ENCODE measurements around the gene DDB1.

DDB1 gene

GRCh38 chr11:61334434-61335354, 1.8 kb upstream of the DDB1 start:
- peak; percentile 29 for DNase-seq

DNA sequence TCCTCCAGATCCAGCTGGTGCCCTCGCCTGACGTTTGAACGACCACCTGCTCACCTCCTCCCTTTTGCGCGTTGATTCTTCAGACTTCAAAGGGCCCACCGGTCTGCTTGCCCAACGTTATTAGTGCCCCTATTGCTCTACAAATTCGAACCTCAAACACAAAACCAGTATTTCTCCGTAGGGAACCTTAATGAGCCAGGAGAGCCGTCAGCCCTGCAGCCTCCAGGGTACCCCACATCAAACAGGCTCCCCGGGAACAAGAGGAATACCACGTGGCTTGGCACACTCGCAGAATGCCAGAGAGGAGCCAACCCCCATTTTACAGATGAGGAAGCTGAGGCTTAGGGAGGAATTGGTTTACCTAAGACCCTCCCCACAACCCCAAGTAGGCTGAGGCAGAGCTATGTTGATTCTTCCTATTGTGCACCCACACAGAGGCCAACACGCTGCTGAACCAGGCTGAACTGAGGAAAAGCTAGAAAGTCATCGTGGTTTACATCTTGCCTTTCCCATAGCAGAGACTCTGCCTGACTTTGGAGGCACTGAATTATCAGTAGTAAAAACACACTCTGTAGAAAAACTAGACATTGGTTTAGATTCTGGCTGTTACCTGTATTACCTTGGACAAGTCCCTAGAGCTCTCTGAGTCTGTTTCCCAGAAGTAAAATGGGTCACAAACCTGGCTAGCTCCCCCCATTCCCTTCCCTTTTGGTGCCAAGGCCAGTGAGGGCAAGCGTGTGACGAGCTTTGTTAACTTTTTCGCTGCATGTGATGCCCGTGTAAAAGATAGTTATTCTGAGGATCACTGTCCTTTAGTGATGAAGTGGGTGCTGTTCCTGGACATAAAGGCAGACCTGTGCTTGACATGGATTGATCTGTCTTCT, 887 bp upstream of the DDB1 start:
- DNase-seq: peak; percentile 69

- DNase-seq: peak; percentile 50
Observed at GRCh38 chr11:61332281-61332796, 566 bp downstream of the DDB1 start.

DNA sequence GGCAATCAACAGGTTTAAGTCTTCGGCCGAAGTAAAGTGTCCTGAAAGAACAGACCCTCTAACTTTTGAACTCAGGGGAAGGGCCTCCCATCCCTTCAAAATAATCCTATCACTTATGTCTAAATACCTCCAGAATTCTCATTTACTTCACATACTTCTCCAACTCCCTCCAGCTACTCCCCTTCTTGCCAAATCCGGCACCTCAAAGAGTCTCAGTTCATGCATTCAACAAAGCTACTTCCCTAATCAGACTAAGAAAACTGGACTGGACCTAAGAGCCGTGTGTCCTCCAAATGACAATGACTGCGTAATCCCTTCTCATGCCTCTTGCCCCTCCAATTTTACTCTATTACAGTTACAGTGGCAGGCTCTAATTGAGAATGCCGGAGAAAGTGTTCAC, 1.3 kb downstream of the DDB1 start:
- DNase-seq: peak; percentile 48

DNA sequence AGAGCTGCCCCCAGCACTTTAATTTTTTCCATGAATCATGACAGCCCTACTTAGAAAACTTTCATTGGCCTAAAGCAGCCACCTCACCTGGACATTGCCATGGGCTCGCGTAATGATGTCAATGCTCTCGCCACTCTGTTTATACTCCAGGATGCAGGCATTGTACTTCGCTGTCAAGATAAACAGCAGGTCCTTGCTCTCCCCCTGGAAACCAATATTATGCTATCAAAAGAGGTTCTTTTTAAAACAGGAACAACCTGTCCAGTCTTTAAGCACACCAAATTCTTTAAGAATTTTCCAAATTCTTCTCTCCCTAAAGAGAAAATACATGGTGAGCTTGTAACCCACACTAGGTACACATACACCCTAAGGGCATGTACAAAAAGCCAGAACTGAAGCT, 3.0 kb downstream of the DDB1 start:
- DNase-seq: no peak

DNA sequence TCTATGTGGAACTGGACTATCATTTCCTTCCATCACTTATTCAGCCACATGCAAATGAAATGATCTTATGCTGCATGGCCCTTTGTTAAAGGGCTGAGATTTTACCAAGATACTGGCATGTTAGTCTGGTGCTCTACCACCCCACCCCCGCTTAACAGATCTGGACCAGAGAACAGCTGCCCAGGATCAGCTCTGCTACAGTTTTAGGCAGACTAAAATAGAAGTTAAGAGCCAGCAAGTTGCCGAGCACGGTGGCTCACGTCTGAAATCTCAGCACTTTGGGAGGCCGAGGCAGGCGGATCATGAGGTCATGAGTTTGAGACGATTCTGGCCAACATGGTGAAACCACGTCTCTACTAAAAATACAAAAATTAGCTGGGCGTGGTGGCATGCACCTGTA, 4.6 kb downstream of the DDB1 start:
- no peak for DNase-seq

- DNase-seq: no peak
Observed at GRCh38 chr11:61327669-61328071, 5.2 kb downstream of the DDB1 start.

GRCh38 chr11:61325649-61326414, 7.1 kb downstream of the DDB1 start:
- no peak for DNase-seq

DNA sequence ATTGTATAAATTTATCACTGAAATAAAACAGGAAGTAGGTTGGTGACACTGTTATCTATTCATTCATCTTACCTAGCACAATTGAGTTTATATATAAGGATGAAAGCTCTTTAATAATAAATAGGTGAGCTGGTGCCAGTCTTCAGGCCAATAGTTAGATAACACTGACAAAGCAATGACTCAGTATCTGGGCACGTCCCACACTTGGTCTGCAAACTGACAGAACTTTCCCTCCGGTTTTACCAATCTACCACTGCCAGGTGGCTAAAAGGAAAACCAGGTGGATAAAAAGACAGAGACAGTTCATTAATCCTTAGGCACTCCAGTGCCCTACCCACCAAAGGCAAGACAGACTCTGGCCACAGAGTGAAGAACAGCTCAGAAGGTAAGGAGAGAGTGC, 17.6 kb downstream of the DDB1 start:
- no peak for DNase-seq

- DNase-seq: no peak
Observed at GRCh38 chr11:61310749-61311148, 22.2 kb downstream of the DDB1 start.

DNA sequence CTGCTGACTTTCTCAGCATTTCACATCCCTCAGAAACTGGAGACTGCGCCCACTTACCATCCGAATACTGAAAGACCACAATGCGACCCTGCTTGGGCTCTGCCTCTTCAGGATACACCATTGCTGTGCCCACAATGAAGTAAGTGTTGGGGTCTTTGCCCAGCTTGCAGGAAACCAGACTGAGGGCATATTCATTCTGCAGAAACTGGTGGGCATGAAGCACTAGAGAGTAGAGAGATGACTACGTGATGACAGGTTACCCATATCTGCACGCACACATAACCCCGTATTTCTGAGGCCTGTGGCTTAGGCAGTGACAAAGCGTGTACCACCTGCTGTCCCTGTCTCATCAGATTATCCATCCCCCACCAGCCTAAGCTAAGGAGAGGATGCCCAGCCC, 23.2 kb downstream of the DDB1 start:
- DNase-seq: no peak

GRCh38 chr11:61309141-61309540, 23.8 kb downstream of the DDB1 start:
- DNase-seq: no peak

DNA sequence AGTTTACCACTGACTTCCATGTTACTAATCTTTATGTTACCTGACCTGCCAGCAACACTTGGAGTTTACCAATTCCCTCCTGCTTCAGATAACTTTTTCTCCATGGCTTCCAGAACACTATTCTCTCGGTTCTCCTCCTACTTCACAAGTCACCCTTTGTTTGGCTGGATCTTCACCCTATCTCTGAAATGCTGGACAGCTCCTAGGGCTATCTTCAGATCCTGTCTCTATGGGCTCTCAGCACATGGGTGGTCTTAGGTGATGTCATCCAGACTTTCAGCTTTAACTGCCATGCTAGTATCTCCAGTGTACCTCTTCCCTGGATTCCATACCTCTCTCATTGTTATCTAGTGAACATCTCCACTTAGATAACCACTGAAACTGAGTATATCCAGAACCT, 25.6 kb downstream of the DDB1 start:
- DNase-seq: no peak

- no peak for DNase-seq
Observed at GRCh38 chr11:61306221-61306620, 26.7 kb downstream of the DDB1 start.

- no peak for DNase-seq
Observed at GRCh38 chr11:61305417-61305816, 27.5 kb downstream of the DDB1 start.

GRCh38 chr11:61303725-61304124, 29.2 kb downstream of the DDB1 start:
- no peak for DNase-seq

DNA sequence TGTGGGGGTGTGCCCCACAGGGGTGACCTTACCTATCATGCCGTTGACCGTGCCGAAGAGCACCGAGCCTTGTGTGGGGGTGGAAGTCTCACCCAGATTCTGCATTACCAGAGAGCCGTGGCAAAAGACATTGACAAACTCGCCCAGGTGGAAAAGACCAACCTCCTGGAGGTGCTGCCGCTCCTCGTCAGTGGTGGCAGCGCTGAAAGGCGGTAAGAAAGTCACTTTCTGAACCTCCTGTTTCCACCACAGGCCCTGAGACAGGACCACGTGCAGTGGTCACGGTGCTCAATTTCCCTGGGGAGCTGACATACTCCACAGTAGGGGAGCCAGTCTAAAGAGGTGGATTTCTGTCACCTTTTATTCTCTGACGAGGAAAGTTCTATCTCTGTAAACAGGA, 30.4 kb downstream of the DDB1 start:
- DNase-seq: no peak

DNA sequence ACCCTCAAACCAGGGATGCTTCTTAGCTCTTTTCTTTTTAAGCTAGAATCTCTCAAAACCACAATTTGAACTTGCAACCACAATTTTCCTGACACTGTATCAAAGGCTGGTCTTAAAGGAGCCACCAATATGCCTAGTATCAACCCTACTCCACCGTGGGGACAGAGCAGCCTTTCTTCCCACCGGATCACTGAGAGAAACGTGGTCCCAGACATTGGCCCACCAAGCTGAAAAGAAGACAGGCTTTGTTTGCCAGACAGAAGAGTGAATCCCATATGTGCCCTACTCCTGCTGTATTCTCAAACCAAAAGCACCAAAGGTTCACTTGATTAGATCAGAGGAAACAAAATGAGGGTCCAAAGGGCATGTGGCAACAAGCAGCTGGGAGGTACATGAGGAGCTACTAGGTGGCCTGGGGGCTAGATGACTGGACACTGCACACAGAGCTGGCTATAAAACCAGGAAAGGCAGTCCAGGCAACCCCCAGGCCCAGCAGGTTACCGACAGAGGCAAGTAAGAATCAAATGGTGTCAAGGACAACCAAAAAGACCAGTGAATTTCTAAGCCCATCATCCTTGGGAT, 34.2 kb downstream of the DDB1 start:
- DNase-seq: no peak

GRCh38 chr11:61297746-61298145, 35.2 kb downstream of the DDB1 start:
- peak; percentile 37 for DNase-seq

DNA sequence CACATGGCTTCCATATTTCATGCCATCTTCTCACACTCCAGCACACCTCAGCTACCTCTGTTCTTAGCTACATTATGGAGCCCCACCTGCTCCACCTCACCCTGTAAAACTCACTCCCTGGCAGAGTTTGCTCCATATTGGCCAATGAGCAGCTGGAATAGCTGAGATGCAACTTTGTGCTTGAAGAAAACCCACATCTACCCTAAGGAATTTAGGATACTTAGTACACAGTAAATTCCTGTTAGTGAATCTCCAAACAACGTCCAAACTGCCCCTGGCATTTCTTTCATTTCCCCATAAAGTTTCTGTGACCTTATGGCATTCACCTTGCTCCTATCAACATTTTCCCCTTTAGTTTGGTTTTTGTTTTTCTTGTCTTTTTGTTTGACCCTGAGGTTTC, 35.6 kb downstream of the DDB1 start:
- DNase-seq: no peak

DNA sequence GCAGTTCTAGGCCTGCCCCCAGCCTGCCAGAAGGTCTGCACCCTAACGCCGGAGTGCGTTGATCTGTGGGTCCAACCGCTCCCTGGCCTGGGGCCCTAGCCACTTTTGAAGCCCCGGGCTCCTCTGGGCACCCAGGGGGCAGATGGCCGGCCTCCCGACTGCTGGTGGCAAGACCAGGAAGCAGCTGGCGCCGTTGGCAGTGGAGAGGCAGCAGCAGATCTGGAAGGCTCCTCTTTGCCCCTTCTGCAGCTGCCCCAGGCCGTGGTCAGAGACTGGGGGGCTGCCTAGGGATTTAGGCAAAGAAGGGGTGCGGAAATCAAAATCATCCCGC, 37.3 kb downstream of the DDB1 start:
- DNase-seq: no peak

- peak; percentile 94 for DNase-seq
Observed at GRCh38 chr11:61294717-61295595, 37.9 kb downstream of the DDB1 start, which contains the start of gene VWCE. Gene VWCE, minus strand, starts transcription at chr11:61295316. Its CDS starts 279 bp downstream, at chr11:61295037.

Data from hematopoietic multipotent progenitor cell treated with erythropoietin and hydrocortisone succinate and interleukin-3 and kit ligand, for 4 days (in vitro differentiated cells).